Ascending aorta (tissue), 2 donors: ENCODE data around the gene SGF29. TPM values are rescaled to one million over a fixed set of nuclear protein-coding genes. Genes with fewer than 3 reads are reported as not detected.
"Not testable (repeated sequence)": the region's sequence is repeated elsewhere in the genome, so short reads cannot be mapped to it uniquely, and the experiment has no call there.

Experiments used
- DNase-seq, 2 donors: peaks; one replicate each; pipeline ENCODE4 v3.0.0-alpha.2; 2019; ENCODE audit warnings: low spot score in 2 of 2
- H3K27ac ChIP-seq, 2 donors: fragments of 200-600 bp; sonication (generic); one replicate each; pipeline ENCODE4 v1.5.1; 2016 to 2017; ENCODE audit warnings: mild to moderate bottlenecking in 1 of 2
- H3K27me3 ChIP-seq: fragments of 200-600 bp; sonication (generic); one replicate; pipeline ENCODE4 v1.5.1; 2017
- H3K36me3 ChIP-seq, 2 donors: fragments of 200-600 bp; sonication (generic); one replicate each; pipeline ENCODE4 v1.5.1; 2016
- H3K4me1 ChIP-seq, 2 donors: fragments of 200-600 bp; sonication (generic); one replicate each; pipeline ENCODE4 v1.5.1; 2016 to 2017; ENCODE audit warnings: mild to moderate bottlenecking in 1 of 2
- H3K4me3 ChIP-seq, 2 donors: fragments of 200-600 bp; sonication (generic); one replicate each; pipeline ENCODE4 v1.5.1; 2016 to 2017; ENCODE audit warnings: mild to moderate bottlenecking in 1 of 2
- H3K9me3 ChIP-seq, 2 donors: fragments of 200-600 bp; sonication (generic); one replicate each; pipeline ENCODE4 v1.5.1; 2016
- intact Hi-C: fragments of 100-400 bp; cut with DNase I; formaldehyde crosslinking; loops from one replicate; pipeline ENCODE4 v1.15.1; 2023
- total RNA-seq: library from RNA; depleted of rRNA; stranded (reverse); fragments of >200 nt; gene quantifications from one replicate; pipeline ENCODE4 v1.1.0, GENCODE V29; 2016

SGF29 gene
- total RNA-seq, 1 donor from 2014 or later, result 14.0 TPM

DNA sequence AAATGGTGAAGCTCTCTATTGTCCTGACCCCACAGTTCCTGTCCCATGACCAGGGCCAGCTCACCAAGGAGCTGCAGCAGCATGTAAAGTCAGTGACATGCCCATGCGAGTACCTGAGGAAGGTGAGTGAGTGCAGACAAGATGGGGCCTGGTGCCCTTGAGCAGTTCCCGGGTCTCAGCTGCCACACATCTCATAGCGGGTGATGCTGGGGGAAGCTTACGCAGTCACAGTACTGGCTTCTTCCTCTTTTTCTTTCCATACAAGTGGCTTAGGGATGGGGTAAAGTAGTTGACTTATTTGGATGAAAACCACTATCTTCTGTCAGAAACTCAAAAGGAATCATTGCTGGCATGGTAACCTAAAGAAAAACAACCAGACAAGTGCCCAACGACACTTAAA lies 84.6 kb downstream of the SGF29 start:
- H3K27me3 ChIP-seq, H3K4me1 ChIP-seq: not testable (repeated sequence)

DNA sequence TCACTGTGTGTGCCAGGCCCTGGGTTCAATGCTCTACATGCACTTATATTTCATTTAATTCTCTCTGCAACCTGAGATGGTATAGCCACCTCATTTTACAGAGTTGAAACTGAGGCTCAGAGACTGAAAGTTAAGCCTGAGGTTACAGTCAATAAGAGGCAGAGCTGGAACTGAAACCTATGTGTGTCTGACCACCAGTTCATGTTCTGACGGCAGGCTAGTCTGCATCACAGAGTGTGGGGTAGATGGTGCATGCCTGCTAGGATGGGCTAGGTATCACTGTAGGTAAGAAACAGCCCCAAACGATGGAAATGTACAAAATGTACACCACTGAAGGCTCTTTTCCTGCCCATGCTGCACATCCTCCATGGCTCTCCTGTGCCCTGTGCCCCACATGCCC lies 86.2 kb downstream of the SGF29 start:
- H3K4me3 ChIP-seq, H3K9me3 ChIP-seq, H3K4me1 ChIP-seq, intact Hi-C loops, H3K27ac ChIP-seq, H3K36me3 ChIP-seq, H3K27me3 ChIP-seq, DNase-seq: not testable (repeated sequence)

More for the DNA sequence above, 84.6 kb downstream of the SGF29 start:
- H3K27ac ChIP-seq, H3K4me3 ChIP-seq, H3K36me3 ChIP-seq, intact Hi-C loops, H3K9me3 ChIP-seq, DNase-seq: not testable (repeated sequence)

Other genes with a start within 250 kb of the SGF29 start
- 1.7 TPM for gene NPIPB6, start 190.4 kb upstream of the SGF29 start, total RNA-seq
- gene EIF3CL, start 150.1 kb upstream of the SGF29 start, total RNA-seq, result 200 TPM
- not detected for gene NPIPB7, start 81.6 kb upstream of the SGF29 start, total RNA-seq
- 16.1 TPM for gene CLN3, start 61.8 kb upstream of the SGF29 start, total RNA-seq
- 1.2 TPM for gene APOBR, start 59.3 kb upstream of the SGF29 start, total RNA-seq
- gene IL27, start 47.1 kb upstream of the SGF29 start, total RNA-seq, result not detected
- 290 TPM for gene NUPR1, start 14.9 kb upstream of the SGF29 start, total RNA-seq
- gene SULT1A2, start 43.1 kb downstream of the SGF29 start, total RNA-seq, result 4.3 TPM
- gene SULT1A1, start 56.1 kb downstream of the SGF29 start, total RNA-seq, result 46.2 TPM
- not detected for gene NPIPB8, start 84.1 kb downstream of the SGF29 start, total RNA-seq
- 356 TPM for gene EIF3C, start 157.5 kb downstream of the SGF29 start, total RNA-seq
- gene NPIPB9, start 197.9 kb downstream of the SGF29 start, total RNA-seq, result not detected